Activated CD4-positive, alpha-beta T cell treated with anti-CD3 and anti-CD28 coated beads, Interleukin-2, amount 50 U/mL, for 16 hours (primary cell): ENCODE measurements around the gene SMARCAL1.
"Not testable (repeated sequence)": the region's sequence is repeated elsewhere in the genome, so short reads cannot be mapped to it uniquely, and the experiment has no call there.

Experiments used
- DNase-seq: peaks from one replicate; pipeline ENCODE4 v3.0.0-alpha.2; 2020

Gene SMARCAL1

DNA sequence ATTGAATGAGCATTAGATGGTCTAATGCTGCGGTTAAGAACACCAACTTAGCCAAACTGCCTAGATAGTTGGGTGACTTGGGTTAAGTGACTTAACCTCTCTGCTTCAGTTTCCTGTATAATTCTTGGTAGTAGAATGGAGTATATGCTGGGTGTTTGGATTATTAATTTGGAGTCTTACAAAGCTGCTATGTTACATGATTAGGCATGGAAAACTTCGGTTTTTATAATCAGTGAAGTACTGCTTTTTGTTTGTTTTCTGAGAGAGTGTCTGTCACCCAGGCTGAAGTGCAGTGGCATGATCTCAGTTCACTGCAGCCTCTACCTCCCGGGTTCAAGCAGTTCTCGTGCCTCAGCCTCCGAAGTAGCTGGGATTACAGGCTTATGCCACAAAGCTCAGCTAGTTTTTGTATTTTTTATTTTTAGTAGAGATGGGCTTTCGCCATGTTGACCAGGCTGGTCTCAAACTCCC, 90.9 kb downstream of the SMARCAL1 start:
- no peak for DNase-seq

GRCh38 chr2:216503697-216504375, 91.6 kb downstream of the SMARCAL1 start:
- DNase-seq: no peak

GRCh38 chr2:216504376-216504762, 92.1 kb downstream of the SMARCAL1 start:
- no peak for DNase-seq

DNA sequence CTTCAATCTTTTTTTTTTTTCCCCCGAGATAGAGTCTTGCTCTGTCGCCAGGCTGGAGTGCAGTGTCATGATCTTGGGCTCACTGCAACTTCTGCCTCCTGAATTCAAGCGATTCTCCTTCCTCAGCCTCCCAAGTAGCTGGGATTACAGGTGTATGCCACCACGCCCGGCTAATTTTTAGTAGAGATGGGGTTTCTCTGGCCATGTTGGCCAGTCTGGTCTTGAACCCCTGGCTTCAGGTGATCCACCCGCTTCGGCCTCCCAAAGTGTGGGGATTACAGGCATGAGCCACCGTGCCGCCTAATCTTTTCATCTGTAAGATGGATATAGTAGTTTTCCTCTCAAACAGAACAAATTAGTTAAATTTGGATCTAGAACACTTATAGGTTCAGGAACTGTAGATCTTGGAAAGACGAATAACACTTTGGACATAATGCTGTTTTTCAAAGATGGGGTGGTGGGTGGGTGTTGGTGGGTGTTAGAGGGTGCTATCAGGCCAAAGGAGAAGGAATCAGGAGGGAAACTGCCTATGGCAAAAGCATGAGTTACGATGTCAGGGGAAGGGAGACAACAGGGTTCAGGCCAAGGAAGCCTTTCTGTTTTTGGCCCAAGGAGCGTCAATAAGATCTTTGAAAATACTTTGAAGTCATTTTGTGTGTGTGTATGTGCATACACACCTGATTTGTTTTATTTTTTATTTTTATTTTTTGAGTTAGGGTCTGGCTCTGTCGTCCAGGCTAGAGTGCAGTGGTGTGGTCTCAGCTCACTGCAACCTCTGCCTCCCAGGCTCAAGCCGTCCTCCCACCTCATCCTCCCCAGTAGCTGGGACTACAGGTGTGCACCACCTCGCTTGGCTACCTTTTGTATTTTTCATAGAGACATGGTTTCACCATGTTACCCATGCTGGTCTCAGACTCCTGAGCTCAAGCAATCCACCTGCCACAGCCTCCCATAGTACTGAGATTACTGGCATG, 93.1 kb downstream of the SMARCAL1 start:
- DNase-seq: no peak

GRCh38 chr2:216507220-216508160, 95.2 kb downstream of the SMARCAL1 start:
- DNase-seq: no peak

GRCh38 chr2:216508229-216508628, 95.9 kb downstream of the SMARCAL1 start:
- no peak for DNase-seq

- no peak for DNase-seq
Observed at GRCh38 chr2:216516730-216517350, 104.6 kb downstream of the SMARCAL1 start.

DNA sequence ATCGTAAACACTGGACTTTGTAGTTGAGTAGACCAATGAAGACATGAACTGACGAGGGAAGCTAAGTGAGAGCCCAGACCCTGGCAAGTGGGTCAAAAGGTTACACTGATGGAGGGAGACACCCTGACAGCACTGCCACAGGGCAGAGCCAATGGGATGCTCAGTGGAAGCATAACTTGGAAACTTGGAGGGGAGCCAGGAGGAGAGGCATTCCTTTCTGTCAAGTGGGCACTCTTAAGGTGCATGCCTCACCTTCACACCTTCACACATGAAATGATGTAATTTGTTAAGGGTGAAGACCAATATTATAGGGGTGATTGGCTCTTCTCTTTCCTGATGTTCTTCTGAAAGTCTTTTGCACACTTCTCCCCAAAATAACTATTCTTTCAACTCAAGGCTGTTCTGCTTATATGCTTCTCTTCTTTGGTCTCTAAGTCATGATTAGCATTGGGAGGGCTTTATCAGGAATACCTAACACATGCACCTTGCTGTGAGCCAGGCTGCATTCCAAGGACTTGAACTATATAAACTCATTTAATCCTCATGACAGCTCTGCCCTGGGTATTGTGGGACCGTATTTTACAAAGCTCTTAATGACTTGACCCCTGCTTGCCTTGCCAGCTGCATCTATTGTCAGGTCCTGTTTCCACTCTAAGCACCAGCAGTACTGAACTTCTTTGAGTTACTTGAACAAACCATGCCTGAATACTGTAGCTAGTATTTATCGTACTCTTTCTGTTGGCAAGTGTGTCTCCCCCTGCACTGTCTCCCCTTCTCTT, 105.4 kb downstream of the SMARCAL1 start:
- DNase-seq: no peak

DNA sequence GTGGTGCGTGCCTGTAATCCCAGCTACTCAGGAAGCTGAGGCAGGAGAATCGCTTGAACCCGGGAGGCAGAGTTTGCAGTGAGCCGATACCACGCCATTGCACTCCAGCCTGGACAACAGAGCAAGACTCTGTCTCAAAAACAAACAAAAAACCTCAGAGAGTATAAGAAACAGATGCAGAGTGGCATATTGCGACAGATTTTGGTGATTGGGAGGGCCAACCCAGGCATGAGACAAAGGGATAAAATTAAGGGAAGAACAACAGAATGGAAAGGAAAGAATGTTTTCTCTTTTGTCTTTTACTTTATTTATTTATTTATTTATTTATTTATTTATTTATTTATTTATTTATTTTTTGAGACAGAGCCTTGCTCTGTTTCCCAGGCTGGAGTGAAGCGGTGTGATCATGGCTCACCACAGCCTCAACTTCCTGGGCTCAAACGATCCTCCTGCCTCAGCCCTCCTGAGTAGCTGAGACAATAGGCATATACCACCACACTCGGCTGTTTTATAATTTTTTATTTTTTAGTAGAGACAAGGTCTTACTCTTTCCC, 106.4 kb downstream of the SMARCAL1 start:
- not testable (repeated sequence) for DNase-seq

GRCh38 chr2:216519154-216519762, 107.0 kb downstream of the SMARCAL1 start:
- DNase-seq: peak; percentile 75

GRCh38 chr2:216520112-216520511, 107.8 kb downstream of the SMARCAL1 start:
- no peak for DNase-seq

DNA sequence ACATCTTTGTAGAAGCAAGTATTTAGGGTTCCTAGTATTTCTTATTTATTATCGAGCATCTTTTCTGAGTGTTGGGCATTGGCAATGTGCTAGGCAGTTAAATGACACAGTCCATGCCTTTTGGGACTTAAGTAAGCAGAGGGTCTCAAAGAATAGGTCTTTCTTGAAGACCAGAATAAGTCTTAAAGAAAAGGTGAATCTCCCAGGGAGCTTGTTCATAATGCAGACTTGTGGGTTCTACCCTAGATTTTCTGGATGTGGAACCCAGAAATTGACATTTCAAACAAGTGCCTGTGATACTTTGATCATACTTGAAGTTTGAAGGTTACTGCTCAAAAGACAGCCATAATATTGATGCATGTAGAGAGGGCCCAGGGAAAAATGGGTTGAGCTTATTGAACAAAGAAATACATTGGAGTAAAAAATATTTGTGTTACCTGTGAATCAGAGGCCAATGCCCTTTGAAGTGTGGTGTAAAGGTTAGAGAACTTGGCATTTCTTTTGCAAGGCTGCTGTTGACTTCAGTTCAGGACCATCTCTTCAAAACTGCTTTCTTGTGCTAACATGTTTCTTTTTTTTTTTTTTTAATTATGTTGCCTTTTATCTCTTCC, 110.7 kb downstream of the SMARCAL1 start:
- no peak for DNase-seq

GRCh38 chr2:216525972-216526371, 113.7 kb downstream of the SMARCAL1 start:
- no peak for DNase-seq

- no peak for DNase-seq
Observed at GRCh38 chr2:216526939-216527338, 114.7 kb downstream of the SMARCAL1 start.

DNA sequence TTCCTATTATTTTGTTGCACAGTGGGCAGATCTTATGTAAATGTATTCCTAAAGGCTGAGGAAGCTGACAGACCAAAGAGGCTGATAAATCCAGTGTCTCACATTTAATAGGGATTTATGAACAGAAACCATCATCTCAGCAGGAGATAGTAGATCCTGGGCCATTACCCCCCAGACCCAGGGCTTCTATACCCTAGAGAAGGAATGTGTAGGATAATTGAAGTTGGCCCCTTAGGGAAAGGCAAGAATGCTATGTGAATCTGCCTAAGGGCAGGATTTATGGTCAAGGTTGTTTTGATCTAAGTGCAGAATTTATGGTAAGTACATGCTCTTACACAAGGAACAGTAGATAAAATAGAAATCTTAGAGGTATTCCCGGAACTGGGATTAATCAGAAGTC, 115.3 kb downstream of the SMARCAL1 start:
- DNase-seq: no peak

DNA sequence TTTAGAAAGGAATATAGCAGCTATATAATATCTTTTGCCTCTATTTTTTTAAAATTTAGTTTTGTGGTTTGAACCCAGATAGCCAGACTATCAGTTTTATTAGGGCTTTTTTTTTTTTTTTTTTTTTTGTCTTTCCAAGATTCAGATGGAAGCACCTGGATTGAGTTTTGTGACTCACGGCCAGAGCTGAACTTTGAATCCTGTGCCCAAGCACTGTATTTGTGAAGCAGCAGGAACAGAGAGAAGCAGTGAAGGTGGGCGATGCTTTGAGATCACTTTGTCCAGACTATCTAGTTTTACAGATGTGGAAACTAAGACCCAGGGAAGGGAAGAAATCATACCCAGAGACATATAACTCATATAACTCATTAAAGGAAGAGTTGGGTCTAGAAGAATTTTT, 120.3 kb downstream of the SMARCAL1 start:
- no peak for DNase-seq
